HG03066 (cell line): ENCODE data around the gene UPF1.

Source experiments
- ATAC-seq: cut with Tn5 transposase; IDR thresholded peaks from one replicate; pipeline ENCODE4 v1.9.1; 2021; ENCODE audit warnings: low read depth; ENCODE audit not compliant: unreplicated experiment

Gene UPF1

DNA sequence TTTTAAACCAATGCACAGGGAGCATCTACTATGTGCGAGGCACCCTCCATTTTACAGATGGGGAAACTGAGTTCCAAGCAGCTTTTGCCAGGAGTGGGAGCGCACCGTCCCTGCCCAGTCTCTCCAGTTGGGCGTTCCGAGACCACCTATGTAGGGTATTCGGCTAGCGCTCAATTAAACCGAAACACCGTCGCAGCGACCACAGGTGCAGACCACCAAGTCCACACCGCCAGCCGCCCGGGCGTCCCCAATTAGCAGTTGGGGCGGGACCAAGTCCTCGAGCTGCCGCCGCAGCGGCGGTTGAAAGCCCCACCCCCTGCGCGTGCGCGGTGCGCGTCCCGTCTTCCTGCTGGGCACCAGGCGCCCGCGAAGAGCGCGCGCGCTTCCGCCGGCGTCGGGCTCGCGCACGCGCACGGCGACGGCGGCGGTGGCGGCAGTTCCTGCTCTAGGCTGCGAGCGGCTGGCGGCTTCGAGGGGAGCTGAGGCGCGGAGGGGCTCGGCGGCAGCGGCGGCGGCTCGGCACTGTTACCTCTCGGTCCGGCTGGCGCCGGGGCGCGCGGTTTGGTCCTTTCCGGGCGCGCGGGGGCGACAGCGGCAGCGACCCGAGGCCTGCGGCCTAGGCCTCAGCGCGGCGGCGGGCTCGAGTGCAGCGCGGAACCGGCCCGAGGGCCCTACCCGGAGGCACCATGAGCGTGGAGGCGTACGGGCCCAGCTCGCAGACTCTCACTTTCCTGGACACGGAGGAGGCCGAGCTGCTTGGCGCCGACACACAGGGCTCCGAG, at the start of gene UPF1:
Gene UPF1, plus strand, starts transcription at position 436 of the 782 bp plus-strand sequence. Its CDS starts 251 bp downstream, at position 687.
- ATAC-seq: peak; percentile 53

GRCh38 chr19:18782559-18783225, 49.1 kb upstream of the UPF1 start:
- no peak for ATAC-seq

DNA sequence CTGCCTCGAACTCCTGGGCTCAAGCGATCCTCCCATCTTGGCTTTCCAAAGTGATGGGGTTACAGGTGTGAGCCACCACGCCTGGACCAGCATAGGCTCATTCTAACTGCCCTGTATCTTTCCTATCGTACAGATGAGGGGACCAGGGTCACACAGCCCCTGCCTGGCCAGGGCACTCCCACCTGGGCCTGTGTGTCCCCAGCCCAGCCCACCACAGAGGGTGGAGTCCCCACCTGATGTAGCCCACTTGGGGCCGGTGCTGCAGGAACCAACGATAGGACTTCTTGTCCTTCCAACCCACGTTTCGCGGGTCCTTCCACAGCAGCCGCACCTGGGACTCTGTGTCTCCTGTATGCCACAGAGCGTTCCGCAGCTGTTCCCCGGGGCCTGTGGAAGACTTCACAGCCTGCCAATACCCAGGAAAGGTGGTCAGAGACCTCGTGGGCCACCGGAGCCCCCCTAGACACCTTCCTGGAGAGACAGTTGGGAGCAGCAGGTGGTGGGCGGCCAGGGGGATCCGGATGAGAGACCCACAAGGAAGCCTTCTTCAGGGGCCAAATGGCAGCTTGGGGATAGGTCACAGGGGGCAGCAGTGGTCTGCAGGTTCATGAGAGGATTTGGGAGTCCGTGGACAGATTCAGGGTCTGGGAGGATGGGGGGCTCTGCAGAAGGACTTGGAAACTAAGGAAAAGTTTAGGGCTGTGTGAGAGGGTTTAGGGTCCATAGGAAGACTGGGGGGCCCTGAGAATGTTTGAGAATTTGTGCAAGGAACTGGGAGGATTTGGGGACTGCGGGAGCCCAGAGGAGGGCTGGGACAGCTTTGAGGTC, 47.6 kb upstream of the UPF1 start:
- no peak for ATAC-seq

GRCh38 chr19:18784786-18785120, 47.0 kb upstream of the UPF1 start:
- no peak for ATAC-seq

DNA sequence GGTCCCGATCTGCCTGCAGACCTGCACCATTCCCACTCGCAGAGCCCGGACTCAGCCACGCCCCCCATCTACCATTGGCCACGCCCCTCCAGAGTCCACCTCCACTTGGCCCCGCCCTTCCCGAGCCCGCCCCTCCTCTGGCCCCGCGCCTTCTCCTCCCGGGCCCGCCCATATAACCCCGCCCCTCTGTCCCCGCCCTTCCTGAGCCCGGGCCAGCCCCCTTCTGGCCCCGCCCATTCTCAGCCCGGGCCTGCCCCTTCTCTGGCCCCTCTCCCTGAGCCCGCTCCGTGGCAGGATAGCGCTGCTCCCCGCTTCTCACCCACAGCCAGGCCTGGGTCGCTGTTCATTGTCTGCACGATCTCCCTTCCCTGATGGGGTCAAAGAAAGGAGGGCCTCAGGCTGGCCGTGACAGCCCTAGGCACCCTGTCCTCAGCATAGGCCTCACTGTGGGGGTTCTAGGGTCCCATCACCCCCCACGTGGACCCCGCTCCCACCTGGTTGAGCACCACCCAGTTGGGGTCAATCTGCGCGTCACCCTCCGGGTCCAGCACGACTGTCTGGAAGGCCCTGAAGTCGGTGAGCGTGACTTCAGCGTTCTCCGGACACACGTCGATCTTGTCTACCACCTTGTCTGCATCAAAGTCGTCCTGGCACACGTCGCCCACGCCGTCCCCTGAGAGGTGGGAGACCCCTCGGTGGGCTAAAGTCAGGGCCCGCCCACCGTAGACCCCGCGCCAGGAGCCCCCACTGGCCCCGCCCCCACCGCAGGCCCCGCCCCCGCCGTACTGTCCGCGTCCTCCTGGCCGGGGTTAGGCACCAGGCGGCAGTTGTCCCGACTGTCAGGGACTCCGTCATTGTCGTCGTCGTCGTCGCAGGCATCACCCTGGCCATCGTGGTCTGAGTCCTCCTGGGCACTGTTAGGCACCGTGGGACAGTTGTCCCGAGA, 46.3 kb upstream of the UPF1 start:
- no peak for ATAC-seq

GRCh38 chr19:18788529-18789421, 43.0 kb upstream of the UPF1 start:
- ATAC-seq: no peak

GRCh38 chr19:18789422-18789869, 42.3 kb upstream of the UPF1 start:
- no peak for ATAC-seq

DNA sequence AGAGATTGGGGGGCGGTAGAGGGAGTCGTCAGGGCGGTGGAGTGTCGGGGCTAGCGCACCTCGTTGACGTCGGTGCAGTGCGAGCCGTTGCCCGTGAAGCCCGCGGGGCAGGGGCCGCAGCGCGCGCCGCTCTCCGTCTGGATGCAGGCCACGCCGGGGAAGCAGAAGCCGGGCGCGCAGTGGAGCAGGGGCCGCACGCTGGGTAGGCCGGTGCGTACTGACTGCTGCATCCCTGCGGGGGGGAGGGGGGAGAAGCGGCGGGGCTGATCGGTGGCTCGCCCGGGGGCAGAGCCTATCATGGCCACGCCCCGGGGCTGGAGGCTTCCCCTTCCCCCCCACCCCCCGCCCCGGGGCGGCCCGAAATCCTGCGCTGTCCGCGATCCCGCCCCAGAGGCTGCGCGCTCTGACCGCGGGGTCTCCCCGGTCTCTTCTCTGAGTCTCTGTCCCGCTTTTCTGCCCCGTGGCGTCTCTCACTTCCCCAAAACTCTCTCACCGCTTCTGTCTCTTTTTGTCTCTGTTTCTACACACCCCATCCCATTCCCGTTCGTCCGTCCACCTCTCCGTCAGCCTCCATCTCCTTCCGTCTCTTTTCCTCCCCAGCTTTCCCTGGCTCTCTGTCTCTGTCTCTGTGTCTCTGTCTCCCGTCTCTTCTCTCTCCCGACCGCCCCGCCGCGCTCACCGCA, 41.7 kb upstream of the UPF1 start:
- ATAC-seq: no peak

GRCh38 chr19:18790566-18791314, 41.0 kb upstream of the UPF1 start, which contains the start of gene COMP:
TSS of gene COMP (minus strand) at chr19:18791305. CDS start at chr19:18791269, 36 bp downstream.
- ATAC-seq: no peak

GRCh38 chr19:18791315-18791678, 40.5 kb upstream of the UPF1 start:
- ATAC-seq: no peak

- no peak for ATAC-seq
These were observed 39.1 kb upstream of the UPF1 start for GRCh38 chr19:18792661-18793060.

DNA sequence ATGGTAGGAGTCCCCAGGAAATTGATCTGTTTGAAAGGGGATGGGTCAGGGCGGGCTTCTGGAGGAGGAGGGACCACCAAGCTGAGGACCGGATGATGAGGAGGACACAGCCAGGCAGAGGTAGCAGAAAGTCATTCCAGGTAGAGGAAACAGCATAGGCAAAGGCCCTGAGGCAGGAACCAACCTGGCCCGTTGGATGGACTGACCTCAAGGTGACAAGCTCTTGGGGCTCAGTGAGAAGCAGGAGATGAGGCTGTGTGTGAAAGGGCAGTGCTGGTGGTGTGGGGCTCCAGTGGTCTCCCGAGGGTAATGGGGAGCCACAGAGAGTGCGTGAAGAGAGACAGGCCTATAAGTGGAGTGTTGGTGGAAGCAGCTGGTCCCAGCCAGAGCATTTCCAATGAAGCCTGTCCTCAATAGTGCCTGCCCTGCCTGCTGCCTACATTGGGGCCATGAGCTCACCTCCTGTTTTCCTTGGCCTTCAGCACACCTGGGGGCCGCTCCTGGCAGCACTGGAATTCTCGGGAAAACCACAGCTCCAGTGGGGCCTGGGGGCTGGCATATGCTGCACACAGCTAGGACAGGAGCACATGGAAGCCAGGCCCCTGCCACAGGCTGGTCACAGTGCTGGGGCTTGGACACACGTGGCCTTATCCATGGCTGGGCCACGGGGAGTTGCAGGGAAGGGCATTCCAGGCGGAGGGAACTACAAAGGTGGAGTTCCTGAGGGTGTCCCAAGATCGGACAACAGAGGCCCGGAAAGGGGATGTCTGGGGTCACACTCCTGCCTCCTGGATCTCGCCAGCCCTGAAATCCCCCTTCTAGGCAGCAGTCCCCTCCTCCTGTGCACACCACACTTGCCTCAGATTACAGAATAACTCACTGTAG, 38.4 kb upstream of the UPF1 start:
- ATAC-seq: no peak

DNA sequence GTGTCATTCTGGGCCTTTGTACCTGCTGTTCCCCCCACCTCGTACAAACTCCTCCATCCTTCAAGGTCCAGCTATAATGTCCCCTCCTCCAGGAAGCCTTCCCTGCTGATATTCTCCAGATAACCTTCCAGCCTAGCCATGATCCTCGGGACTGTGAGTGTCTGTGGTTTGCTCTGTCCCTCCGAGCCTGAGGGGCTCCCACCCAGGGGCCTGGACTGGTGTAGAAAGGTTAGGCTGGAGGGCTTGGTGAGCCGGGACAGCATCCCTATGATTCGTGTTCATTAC, 37.8 kb upstream of the UPF1 start:
- ATAC-seq: no peak

- no peak for ATAC-seq
These were observed 37.1 kb upstream of the UPF1 start for GRCh38 chr19:18794692-18795091.

- no peak for ATAC-seq
These were observed 36.2 kb upstream of the UPF1 start for GRCh38 chr19:18795540-18795939.

GRCh38 chr19:18796239-18796638, 35.5 kb upstream of the UPF1 start:
- ATAC-seq: no peak
